WTC11 (cell line): Measurements from ENCODE around the gene HRH4. TPM values are rescaled to one million over a fixed set of nuclear protein-coding genes. Genes with fewer than 3 reads are reported as not detected.

Source experiments
- ATAC-seq: fragments of 200-7000 bp; cut with Tn5 transposase; 2 replicates; pipeline ENCODE4 v1.10.0; 2021; ENCODE audit warnings: mild to moderate bottlenecking, moderate library complexity
- CTCF ChIA-PET: fragments of 300-600 bp; sonication (Branson Sonifier 250); formaldehyde crosslinking; loops from one replicate; lab custom pipeline; 2021; ENCODE audit warnings: antibody characterized with exemption; lab: Charles Lee
- POLR2A ChIA-PET: fragments of 350-600 bp; sonication (Branson Sonifier 250); formaldehyde crosslinking; loops from one replicate; lab custom pipeline; 2021; ENCODE audit warnings: antibody characterized with exemption; lab: Charles Lee
- DNase-seq: peaks from one replicate; pipeline ENCODE4 v3.0.0; 2021; ENCODE audit warnings: low spot score
- H3K27ac Mint-ChIP-seq: 2 replicates; pipeline ENCODE4 v1.8.0; 2021; ENCODE audit warnings: mixed read lengths
- H3K27me3 Mint-ChIP-seq: 2 replicates; pipeline ENCODE4 v1.8.0; 2021; ENCODE audit warnings: low read depth, mild to moderate bottlenecking, moderate library complexity, mixed read lengths
- H3K36me3 Mint-ChIP-seq: 2 replicates; pipeline ENCODE4 v1.8.0; 2021; ENCODE audit warnings: mixed read lengths
- H3K4me1 Mint-ChIP-seq: 2 replicates; pipeline ENCODE4 v1.8.0; 2022; ENCODE audit warnings: mixed read lengths
- H3K4me3 Mint-ChIP-seq: 2 replicates; pipeline ENCODE4 v1.8.0; 2021; ENCODE audit warnings: mild to moderate bottlenecking, moderate library complexity, mixed read lengths
- H3K9me3 Mint-ChIP-seq: 2 replicates; pipeline ENCODE4 v1.8.0; 2021; ENCODE audit warnings: mixed read lengths
- ATF3 ChIP-seq: sonication (generic); formaldehyde crosslinking; conservative IDR thresholded peaks from 2 replicates; pipeline ENCODE4 v1.8.1; 2022; ENCODE audit warnings: mild to moderate bottlenecking, missing genetic modification reagents
- ATF6 ChIP-seq: sonication (generic); formaldehyde crosslinking; IDR thresholded peaks from 2 replicates; pipeline ENCODE4 v1.8.1; 2023; ENCODE audit warnings: mild to moderate bottlenecking, missing genetic modification reagents
- CBFB ChIP-seq: sonication (generic); formaldehyde crosslinking; IDR thresholded peaks from 2 replicates; pipeline ENCODE4 v1.8.1; 2022; ENCODE audit warnings: mild to moderate bottlenecking, low read depth, missing genetic modification reagents
- E2F4 ChIP-seq: sonication (generic); formaldehyde crosslinking; IDR thresholded peaks from 2 replicates; pipeline ENCODE4 v1.8.1; 2022; ENCODE audit warnings: low read depth, mild to moderate bottlenecking, moderate library complexity, missing genetic modification reagents, borderline replicate concordance
- ERG ChIP-seq: fragments of 250-450 bp; sonication (Bioruptor Pico); IDR thresholded peaks from 2 replicates; pipeline ENCODE4 v1.8.0; 2021; ENCODE audit warnings: mild to moderate bottlenecking
- GABPB1 ChIP-seq: sonication (generic); formaldehyde crosslinking; IDR thresholded peaks from 2 replicates; pipeline ENCODE4 v1.8.1; 2023; ENCODE audit warnings: mild to moderate bottlenecking, missing genetic modification reagents
- IRF2 ChIP-seq: sonication (generic); formaldehyde crosslinking; IDR thresholded peaks from 2 replicates; pipeline ENCODE4 v1.8.0; 2022; ENCODE audit warnings: low read depth, missing genetic modification reagents, borderline replicate concordance
- NFYB ChIP-seq: sonication (generic); formaldehyde crosslinking; conservative IDR thresholded peaks from 2 replicates; pipeline ENCODE4 v1.8.0; 2022; ENCODE audit warnings: low read depth, missing genetic modification reagents
- PRDM15 ChIP-seq: sonication (generic); formaldehyde crosslinking; IDR thresholded peaks from 2 replicates; pipeline ENCODE4 v1.8.0; 2022; ENCODE audit warnings: missing genetic modification reagents
- PREB ChIP-seq: sonication (generic); formaldehyde crosslinking; IDR thresholded peaks from 2 replicates; pipeline ENCODE4 v1.8.1; 2022; ENCODE audit warnings: mild to moderate bottlenecking, missing genetic modification reagents, moderate library complexity, borderline replicate concordance
- SP1 ChIP-seq: sonication (generic); formaldehyde crosslinking; conservative IDR thresholded peaks from 2 replicates; pipeline ENCODE4 v1.8.1; 2022; ENCODE audit warnings: missing genetic modification reagents
- TCF7 ChIP-seq: sonication (generic); formaldehyde crosslinking; IDR thresholded peaks from 2 replicates; pipeline ENCODE4 v1.8.0; 2022; ENCODE audit warnings: mild to moderate bottlenecking, low read depth, missing genetic modification reagents, moderate library complexity
- TP53 ChIP-seq: sonication (generic); formaldehyde crosslinking; IDR thresholded peaks from 2 replicates; pipeline ENCODE4 v1.8.1; 2023; ENCODE audit warnings: mild to moderate bottlenecking, missing genetic modification reagents
- USF1 ChIP-seq: sonication (generic); formaldehyde crosslinking; IDR thresholded peaks from 2 replicates; pipeline ENCODE4 v1.8.0; 2022; ENCODE audit warnings: mild to moderate bottlenecking, missing genetic modification reagents
- USF2 ChIP-seq: sonication (generic); formaldehyde crosslinking; IDR thresholded peaks from 2 replicates; pipeline ENCODE4 v1.8.1; 2023; ENCODE audit warnings: mild to moderate bottlenecking, missing genetic modification reagents, moderate library complexity
- ZNF232 ChIP-seq: sonication (generic); formaldehyde crosslinking; IDR thresholded peaks from 2 replicates; pipeline ENCODE4 v1.8.0; 2022; ENCODE audit warnings: mild to moderate bottlenecking, missing genetic modification reagents
- ZNF281 ChIP-seq: sonication (generic); formaldehyde crosslinking; IDR thresholded peaks from 2 replicates; pipeline ENCODE4 v1.8.0; 2023; ENCODE audit warnings: mild to moderate bottlenecking, missing genetic modification reagents
- ZNF416 ChIP-seq: fragments of 250-450 bp; sonication (Bioruptor Pico); IDR thresholded peaks from 2 replicates; pipeline ENCODE4 v1.9.0; 2021; ENCODE audit warnings: mild to moderate bottlenecking, inconsistent platforms
- total RNA-seq: library from RNA; stranded (reverse); gene quantifications from 3 replicates; pipeline ENCODE4 v1.2.3, GENCODE V29; 2021

HRH4 gene
- total RNA-seq, 1 experiment from 2014 or later = not detected

- TF ChIP-seq PRDM15 (no peak), TP53 (CRISPR knock-in tag) (no peak), TCF7 (CRISPR knock-in tag) (no peak), PREB (CRISPR knock-in tag) (no peak), ERG (no peak), NFYB (CRISPR knock-in tag) (no peak), USF1 (CRISPR knock-in tag) (no peak), ATF6 (CRISPR knock-in tag) (no peak), SP1 (no peak), IRF2 (CRISPR knock-in tag) (no peak), ATF3 (CRISPR knock-in tag) (no peak), E2F4 (CRISPR knock-in tag) (no peak), ZNF232 (CRISPR knock-in tag) (no peak), GABPB1 (CRISPR knock-in tag) (no peak)
- TF ChIP-seq, all 79 proteins: peak for 0
Observed at GRCh38 chr18:24413148-24413547, 47.3 kb upstream of the HRH4 start (continued).

- DNase-seq (no peak), ATAC-seq (no peak)
- Mint-ChIP-seq H3K4me3 (no peak overlapping the region), H3K27me3 (peaks cover 6% of the 10 kb centered on the region), H3K27ac (no peak overlapping the region), H3K9me3 (no peaks in the 10 kb centered on the region), H3K36me3 (no peaks in the 10 kb centered on the region), H3K4me1 (peaks cover 19% of the 10 kb centered on the region)
- ChIA-PET POLR2A (no interaction called here), CTCF (interaction anchor here (0.7 to 4.4 kb wide), 7 partner anchors 14 to 238 kb away, joined by 3 to 51 read pairs (median 7); no protein-coding TSS in a partner anchor)
- TF ChIP-seq CBFB (no peak), USF2 (no peak), ZNF416 (CRISPR knock-in tag) (no peak), ZNF281 (CRISPR knock-in tag) (no peak)
Observed at GRCh38 chr18:24414349-24415003, 46.0 kb upstream of the HRH4 start.
